ENCODE results near the gene SPTLC2. TPM values are rescaled to one million over a fixed set of nuclear protein-coding genes. Genes with fewer than 3 reads are reported as not detected.

The SPTLC2 gene
- total and polyA plus RNA-seq, 2 experiments from 2014 or later, result 33.6 to 34.2 TPM

DNA sequence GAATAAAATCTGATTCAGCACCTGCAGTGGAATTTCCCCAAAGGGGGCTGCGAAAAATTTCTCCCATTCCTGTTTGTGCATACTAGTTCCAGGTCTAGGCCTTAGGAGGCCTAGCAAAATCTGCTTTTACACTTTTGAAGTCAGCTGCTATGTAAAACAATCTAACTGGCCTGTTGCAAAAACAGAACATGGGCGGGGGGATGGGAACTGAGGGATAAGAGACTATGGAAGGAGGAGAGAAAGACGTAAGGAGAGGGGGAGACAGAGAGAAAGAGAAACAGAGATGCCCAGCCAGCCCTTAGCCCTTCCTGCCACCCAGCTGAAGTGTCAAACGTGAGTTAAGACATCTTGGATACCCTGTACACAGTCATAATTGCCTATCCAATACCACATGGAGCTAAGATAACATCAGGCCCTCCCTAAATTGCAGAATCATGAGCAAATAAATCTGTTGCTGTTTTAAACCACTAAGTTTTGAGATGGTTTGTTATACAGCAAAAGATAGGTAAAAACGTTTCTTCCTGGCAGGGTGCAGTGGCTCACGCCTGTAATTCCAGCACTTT lies 45.6 kb downstream of the SPTLC2 start:
- WGBS (ENCODE audit: low lambda C conversion rate, missing lambda C conversion rate), result 77% methylated on average over 6 of the region's 6 CpGs

DNA sequence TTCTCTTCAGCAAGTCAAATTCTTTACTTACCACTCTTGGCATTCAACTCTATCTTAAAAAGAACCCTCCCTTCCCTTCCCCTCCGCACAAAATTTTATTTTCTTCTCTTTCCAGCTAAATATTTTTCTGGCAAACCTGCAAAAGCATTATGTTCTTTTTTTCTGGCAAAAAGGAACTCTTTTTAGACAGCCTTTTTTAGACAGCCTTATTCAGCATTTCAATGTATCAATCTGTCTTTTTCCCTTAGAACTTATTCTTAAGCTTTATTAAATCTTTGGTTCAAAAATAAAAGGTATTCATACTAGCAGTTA lies 50.5 kb downstream of the SPTLC2 start:
- H3K4me3 ChIP-seq, result no peak overlapping the region
- no peaks in the 10 kb centered on the region for H3K79me2 ChIP-seq
- no peaks in the 10 kb centered on the region for H3K27me3 ChIP-seq
- H4K20me1 ChIP-seq (ENCODE audit: insufficient read depth, poor library complexity, severe bottlenecking), result peaks cover 4% of the 10 kb centered on the region
- no peaks in the 10 kb centered on the region for H3K9me2 ChIP-seq (replicated peaks; ENCODE audit: insufficient read depth)
- H3K27ac ChIP-seq, result no peak overlapping the region
- 93% methylated on average over 1 of the region's 1 CpG for WGBS (ENCODE audit: low lambda C conversion rate, missing lambda C conversion rate)
- H3K9me3 ChIP-seq (ENCODE audit: low read depth), result no peaks in the 10 kb centered on the region
- DNase-seq (ENCODE audit: low spot score), result no peak
- H2AFZ ChIP-seq, result no peak overlapping the region
- no peaks in the 10 kb centered on the region for H3K36me3 ChIP-seq (replicated peaks; ENCODE audit: insufficient read depth, low read depth)
- H3K4me1 ChIP-seq (ENCODE audit: insufficient read depth), result no peaks in the 10 kb centered on the region
- TF ChIP-seq, protein P1, sequence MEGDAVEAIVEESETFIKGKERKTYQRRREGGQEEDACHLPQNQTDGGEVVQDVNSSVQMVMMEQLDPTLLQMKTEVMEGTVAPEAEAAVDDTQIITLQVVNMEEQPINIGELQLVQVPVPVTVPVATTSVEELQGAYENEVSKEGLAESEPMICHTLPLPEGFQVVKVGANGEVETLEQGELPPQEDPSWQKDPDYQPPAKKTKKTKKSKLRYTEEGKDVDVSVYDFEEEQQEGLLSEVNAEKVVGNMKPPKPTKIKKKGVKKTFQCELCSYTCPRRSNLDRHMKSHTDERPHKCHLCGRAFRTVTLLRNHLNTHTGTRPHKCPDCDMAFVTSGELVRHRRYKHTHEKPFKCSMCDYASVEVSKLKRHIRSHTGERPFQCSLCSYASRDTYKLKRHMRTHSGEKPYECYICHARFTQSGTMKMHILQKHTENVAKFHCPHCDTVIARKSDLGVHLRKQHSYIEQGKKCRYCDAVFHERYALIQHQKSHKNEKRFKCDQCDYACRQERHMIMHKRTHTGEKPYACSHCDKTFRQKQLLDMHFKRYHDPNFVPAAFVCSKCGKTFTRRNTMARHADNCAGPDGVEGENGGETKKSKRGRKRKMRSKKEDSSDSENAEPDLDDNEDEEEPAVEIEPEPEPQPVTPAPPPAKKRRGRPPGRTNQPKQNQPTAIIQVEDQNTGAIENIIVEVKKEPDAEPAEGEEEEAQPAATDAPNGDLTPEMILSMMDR (IDR thresholded peaks at IDR 0.05; ENCODE audit: poor library complexity), result no peak
- TF ChIP-seq EZH2 (IDR thresholded peaks at IDR 0.05; ENCODE audit: borderline replicate concordance) (no peak), EZH2phosphoT487 (IDR thresholded peaks at IDR 0.05; ENCODE audit: low read depth, severe bottlenecking, unreplicated experiment) (no peak)
- no peak overlapping the region for H3K4me2 ChIP-seq

More for the DNA sequence above, 45.6 kb downstream of the SPTLC2 start:
- no peaks in the 10 kb centered on the region for H3K4me1 ChIP-seq (ENCODE audit: insufficient read depth)
- H3K27ac ChIP-seq, result no peak overlapping the region
- peaks cover 4% of the 10 kb centered on the region for H4K20me1 ChIP-seq (ENCODE audit: insufficient read depth, poor library complexity, severe bottlenecking)
- H3K79me2 ChIP-seq, result peaks cover 6% of the 10 kb centered on the region
- no peaks in the 10 kb centered on the region for H3K9me2 ChIP-seq (replicated peaks; ENCODE audit: insufficient read depth)
- H3K4me2 ChIP-seq, result no peak overlapping the region
- no peak for DNase-seq (ENCODE audit: low spot score)
- H3K4me3 ChIP-seq, result no peak overlapping the region
- no peak overlapping the region for H2AFZ ChIP-seq
- H3K36me3 ChIP-seq (replicated peaks; ENCODE audit: insufficient read depth, low read depth), result no peaks in the 10 kb centered on the region
- H3K27me3 ChIP-seq, result no peaks in the 10 kb centered on the region
- TF ChIP-seq EZH2 (IDR thresholded peaks at IDR 0.05; ENCODE audit: borderline replicate concordance) (no peak), EZH2phosphoT487 (IDR thresholded peaks at IDR 0.05; ENCODE audit: low read depth, severe bottlenecking, unreplicated experiment) (no peak)
- TF ChIP-seq, protein P1 (IDR thresholded peaks at IDR 0.05; ENCODE audit: poor library complexity), result no peak
- no peaks in the 10 kb centered on the region for H3K9me3 ChIP-seq (ENCODE audit: low read depth)

DNA sequence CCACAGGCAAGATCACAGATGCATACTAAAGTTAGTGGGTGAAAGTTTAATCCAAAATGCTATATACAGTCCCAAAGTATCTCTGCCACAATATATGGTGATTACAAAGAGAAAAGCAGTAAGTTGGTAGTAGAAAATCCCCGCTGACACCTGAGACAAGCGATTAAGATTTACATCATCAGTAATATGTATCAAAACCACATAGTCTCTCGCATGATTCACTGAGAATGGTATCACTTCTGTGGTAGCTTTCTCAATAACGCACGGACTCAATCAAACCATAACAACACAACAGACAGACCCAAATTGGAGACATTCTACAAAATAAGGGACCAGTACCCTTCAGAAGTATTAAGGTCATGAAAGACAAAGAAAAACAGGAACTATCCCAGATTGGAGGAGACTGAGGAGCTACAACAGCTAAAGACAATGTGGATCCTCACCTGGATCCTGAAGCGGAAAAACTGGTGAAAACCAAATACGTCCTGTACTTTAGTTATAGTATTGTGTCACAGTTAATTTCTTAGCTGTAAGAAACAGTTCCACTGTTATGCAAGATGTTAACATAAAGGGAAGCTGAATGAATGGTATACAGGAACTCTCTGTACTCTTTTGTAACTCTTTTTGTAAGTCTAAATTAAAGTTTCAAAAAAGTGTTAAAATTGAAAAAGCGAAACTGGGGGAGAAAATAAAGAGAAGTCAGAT lies 51.0 kb downstream of the SPTLC2 start:
- no peaks in the 10 kb centered on the region for H3K79me2 ChIP-seq
- TF ChIP-seq EZH2phosphoT487 (IDR thresholded peaks at IDR 0.05; ENCODE audit: low read depth, severe bottlenecking, unreplicated experiment) (no peak), EZH2 (IDR thresholded peaks at IDR 0.05; ENCODE audit: borderline replicate concordance) (no peak)
- TF ChIP-seq, protein P1 (IDR thresholded peaks at IDR 0.05; ENCODE audit: poor library complexity), result no peak
- no peaks in the 10 kb centered on the region for H3K27me3 ChIP-seq
- H4K20me1 ChIP-seq (ENCODE audit: insufficient read depth, poor library complexity, severe bottlenecking), result peaks cover 4% of the 10 kb centered on the region
- H3K9me3 ChIP-seq (ENCODE audit: low read depth), result no peaks in the 10 kb centered on the region
- H2AFZ ChIP-seq, result no peak overlapping the region
- no peak overlapping the region for H3K4me3 ChIP-seq
- H3K36me3 ChIP-seq (replicated peaks; ENCODE audit: insufficient read depth, low read depth), result no peaks in the 10 kb centered on the region
- DNase-seq (ENCODE audit: low spot score), result no peak
- WGBS (ENCODE audit: low lambda C conversion rate, missing lambda C conversion rate), result 91% methylated on average over 8 of the region's 8 CpGs
- no peaks in the 10 kb centered on the region for H3K4me1 ChIP-seq (ENCODE audit: insufficient read depth)
- H3K9me2 ChIP-seq (replicated peaks; ENCODE audit: insufficient read depth), result no peaks in the 10 kb centered on the region
- H3K27ac ChIP-seq, result no peak overlapping the region
- H3K4me2 ChIP-seq, result no peak overlapping the region
